Epithelial cell of esophagus (primary cell): ENCODE data around the gene PLA2R1.

Experiments used
- DNase-seq: peaks from one replicate; pipeline ENCODE4 v3.0.0; 2010; ENCODE audit warnings: low read depth
- H3K4me3 ChIP-seq: 2 replicates; pipeline ENCODE4 v1.5.1; 2011; ENCODE audit warnings: mild to moderate bottlenecking, low read length, control low read depth
- TF ChIP-seq, protein P1 (sequence below): IDR thresholded peaks from 2 replicates; pipeline ENCODE4 v1.5.1; 2011; ENCODE audit warnings: low read depth, mild to moderate bottlenecking, low read length, control low read depth, inconsistent platforms; ENCODE audit not compliant: insufficient read depth; ENCODE audit errors: missing control alignments

The PLA2R1 gene

DNA sequence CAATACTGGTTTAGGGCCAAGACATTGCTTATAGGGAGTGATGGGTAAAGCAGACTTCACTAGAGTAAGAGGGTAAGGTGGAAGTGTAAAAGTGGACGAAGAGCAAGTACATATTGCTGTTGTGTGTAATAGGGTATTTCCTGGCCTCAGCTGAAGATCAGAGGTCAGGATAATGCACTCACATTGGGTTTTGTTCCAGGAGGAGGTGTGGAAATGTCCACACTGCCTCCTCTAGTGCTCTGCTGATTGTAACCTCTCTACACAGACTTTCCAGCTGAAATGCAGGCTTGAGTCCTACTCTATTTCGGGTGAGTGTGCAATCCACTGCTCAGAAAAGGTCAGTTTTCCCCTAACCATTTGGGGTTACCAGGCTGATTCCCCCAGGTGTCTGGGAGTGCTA, 41.7 kb upstream of the PLA2R1 start:
- H3K4me3 ChIP-seq = no peak overlapping the region
- no peak for DNase-seq
- TF ChIP-seq, protein P1, sequence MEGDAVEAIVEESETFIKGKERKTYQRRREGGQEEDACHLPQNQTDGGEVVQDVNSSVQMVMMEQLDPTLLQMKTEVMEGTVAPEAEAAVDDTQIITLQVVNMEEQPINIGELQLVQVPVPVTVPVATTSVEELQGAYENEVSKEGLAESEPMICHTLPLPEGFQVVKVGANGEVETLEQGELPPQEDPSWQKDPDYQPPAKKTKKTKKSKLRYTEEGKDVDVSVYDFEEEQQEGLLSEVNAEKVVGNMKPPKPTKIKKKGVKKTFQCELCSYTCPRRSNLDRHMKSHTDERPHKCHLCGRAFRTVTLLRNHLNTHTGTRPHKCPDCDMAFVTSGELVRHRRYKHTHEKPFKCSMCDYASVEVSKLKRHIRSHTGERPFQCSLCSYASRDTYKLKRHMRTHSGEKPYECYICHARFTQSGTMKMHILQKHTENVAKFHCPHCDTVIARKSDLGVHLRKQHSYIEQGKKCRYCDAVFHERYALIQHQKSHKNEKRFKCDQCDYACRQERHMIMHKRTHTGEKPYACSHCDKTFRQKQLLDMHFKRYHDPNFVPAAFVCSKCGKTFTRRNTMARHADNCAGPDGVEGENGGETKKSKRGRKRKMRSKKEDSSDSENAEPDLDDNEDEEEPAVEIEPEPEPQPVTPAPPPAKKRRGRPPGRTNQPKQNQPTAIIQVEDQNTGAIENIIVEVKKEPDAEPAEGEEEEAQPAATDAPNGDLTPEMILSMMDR = no peak

DNA sequence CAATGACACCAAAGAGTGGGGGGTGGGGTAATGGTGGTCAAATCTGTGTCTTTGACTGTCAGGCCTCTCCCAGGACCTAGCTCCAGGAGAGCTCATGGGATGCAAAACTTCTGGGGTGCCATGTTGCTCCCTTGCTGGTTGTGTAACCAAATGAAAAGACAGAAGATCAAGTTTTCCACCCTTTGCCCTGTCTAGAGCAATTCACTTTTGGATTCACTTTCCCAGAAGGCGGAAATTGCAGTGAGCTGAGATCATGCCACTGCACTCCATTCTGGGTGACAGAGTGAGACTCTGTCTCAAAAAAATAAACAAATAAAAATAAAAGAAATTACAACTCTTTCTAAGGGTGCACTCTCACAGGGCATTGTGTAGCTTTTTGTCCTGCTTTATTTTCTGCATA, 34.9 kb upstream of the PLA2R1 start:
- no peak for DNase-seq
- no peak overlapping the region for H3K4me3 ChIP-seq
- TF ChIP-seq, protein P1 = no peak

DNA sequence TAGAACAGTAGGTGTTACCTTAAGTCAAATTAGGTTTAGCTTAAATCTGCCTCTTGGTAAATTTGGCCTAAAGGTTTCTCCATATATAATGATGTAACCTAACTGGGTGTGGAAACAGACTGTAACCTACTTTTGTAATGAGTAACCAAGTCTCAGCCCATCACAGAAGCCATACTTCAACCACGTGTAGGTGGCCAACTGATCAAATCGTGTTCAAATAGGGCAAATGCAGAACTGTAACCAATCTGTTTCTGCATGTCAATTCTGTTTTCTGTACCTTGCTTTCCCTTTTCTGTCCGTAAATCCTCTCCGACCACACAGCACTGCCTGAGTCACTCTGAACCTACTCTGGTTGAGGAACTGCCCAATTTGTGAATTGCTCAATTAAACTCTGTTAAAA, 34.0 kb upstream of the PLA2R1 start:
- DNase-seq = peak; percentile 55
- TF ChIP-seq, protein P1 = no peak
- no peak overlapping the region for H3K4me3 ChIP-seq

DNA sequence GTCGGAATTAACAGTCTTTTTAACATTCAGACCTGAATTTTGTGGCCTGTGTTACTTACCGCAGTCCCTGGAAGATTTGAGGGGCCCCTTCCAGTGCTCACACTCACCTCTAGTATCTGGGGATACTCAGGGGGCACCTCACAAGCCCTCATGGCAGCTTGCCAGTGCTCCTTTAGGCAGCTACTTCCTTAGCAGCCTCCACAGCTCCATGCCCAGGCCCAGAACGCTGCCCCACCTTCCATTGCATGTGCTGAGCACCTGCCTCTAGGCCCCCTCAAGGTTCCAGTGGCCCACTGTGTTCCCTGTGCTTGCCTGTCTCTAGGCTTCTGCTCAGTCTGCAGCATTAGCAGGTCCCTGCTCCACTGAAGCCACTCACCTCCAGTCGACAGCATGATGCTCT, 30.0 kb upstream of the PLA2R1 start:
- TF ChIP-seq, protein P1 = no peak
- no peak overlapping the region for H3K4me3 ChIP-seq
- no peak for DNase-seq

DNA sequence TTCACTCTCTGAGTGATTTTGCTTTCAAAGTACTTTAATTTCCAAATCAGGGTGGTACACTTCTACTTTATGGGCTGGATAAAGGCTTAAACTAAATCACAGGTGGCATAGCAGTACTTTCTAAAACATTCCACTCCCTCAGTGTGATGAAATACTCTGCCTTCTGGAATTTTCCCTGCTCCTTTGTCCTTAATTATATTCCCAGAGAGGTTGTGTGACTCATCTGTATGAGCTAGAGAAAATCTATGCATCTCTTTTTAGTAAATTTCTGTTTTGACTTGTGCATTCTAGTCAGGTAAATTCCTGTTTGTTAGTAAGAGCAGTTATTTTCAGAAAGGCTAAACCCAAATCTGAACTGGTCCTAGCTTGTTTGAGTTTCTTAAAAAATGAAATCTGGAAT, 29.0 kb upstream of the PLA2R1 start:
- TF ChIP-seq, protein P1 = no peak
- no peak overlapping the region for H3K4me3 ChIP-seq
- DNase-seq = peak; percentile 95

DNA sequence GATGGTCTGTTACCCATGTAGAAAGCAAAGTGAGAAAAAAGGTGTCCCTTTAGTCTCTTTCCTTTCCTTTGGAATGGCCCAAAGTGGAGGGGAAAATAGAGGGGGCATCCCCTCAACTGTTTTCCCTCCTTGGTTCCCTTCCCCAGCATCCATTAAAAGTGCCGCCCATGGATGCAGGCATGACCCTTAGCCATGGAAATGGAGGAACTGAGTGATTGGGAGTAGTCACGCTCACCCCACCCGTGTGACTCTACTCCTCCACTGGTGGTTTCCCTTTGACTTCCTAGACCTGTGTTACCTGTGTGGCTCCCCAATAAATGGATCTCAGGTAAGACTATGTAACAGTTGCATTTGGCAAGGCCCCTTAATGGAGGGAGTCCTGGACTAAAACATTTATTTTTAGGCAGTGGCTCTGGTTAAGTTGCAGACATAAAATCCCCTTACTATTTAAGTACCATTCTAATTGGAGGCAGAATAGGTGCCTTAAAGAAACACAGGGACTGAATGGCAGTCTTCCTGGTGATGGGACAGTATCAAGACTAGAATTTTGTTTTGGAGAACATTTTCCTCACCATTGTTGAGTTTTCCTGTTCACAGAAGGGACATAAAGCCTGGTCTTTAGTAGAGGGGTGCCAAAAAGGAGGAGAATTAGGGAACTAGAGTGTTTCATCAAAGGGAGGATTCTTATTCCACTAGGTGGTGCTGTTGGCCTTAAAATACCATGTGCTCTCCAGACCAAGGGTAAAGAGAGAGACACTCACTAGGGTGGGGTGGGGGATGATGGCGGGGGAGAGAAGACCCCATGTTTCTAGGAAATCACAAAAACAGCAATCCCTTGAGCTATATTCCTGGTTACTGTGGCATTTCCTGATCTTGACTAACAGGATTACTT, 25.7 kb upstream of the PLA2R1 start:
- TF ChIP-seq, protein P1 = peak; percentile 24
- peak; percentile 20 for DNase-seq
- H3K4me3 ChIP-seq = no peak overlapping the region

DNA sequence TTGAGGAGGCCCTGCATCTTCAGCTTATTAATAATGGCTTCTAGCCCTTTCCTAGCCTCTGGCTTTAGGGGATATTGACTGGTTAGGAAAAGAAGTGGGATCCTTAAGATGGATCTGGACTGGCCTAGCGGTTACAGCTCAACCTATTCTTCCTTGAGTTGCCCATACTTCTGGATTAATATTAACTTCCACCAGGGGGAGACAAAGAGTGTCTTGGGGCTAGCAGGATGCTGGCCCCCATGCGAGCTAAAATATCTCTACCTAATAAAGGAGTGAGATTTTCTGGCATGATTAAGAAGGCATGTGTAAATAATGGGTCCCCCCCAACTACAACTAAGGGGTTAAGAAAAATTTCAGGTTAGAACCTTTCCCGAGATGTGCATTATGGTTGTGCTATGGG, 23.2 kb upstream of the PLA2R1 start:
- TF ChIP-seq, protein P1 = peak; percentile 14
- H3K4me3 ChIP-seq = no peak overlapping the region
- no peak for DNase-seq
